Psoas muscle (tissue), 8 donors: ENCODE data around the gene POLR2H. TPM values are rescaled to one million over a fixed set of nuclear protein-coding genes. Genes with fewer than 3 reads are reported as not detected.

Source experiments
- ATAC-seq, 4 donors: fragments of 200-7000 bp; cut with Tn5 transposase; one replicate each; pipeline ENCODE4 v1.9.1; 2020; ENCODE audit warnings: moderate library complexity in 3 of 4, mild to moderate bottlenecking in 2 of 4
- DNase-seq, 2 donors: peaks; one replicate each; pipeline ENCODE4 v3.0.0-alpha.2; 2020
- H3K27ac ChIP-seq: fragments of 200-600 bp; one replicate; pipeline ENCODE4 v1.8.0; 2022
- H3K27me3 ChIP-seq, 3 donors: fragments of 200-600 bp in 1 of 3; one replicate each; pipeline versions ENCODE4 v1.6.1 to v1.8.0; 2013 to 2022; ENCODE audit warnings: low read length in 2 of 3, mild to moderate bottlenecking in 2 of 3, moderate library complexity in 1 of 3; ENCODE audit not compliant: insufficient read depth in 3 of 3
- H3K36me3 ChIP-seq, 2 donors: fragments of 200-600 bp in 1 of 2; one replicate each; pipeline versions ENCODE4 v1.6.1 to v1.8.0; 2013 to 2022; ENCODE audit warnings: low read depth in 1 of 2, mild to moderate bottlenecking in 1 of 2, moderate library complexity in 1 of 2; ENCODE audit not compliant: insufficient read depth in 1 of 2
- H3K4me1 ChIP-seq: fragments of 200-600 bp; one replicate; pipeline ENCODE4 v1.8.0; 2022
- H3K4me3 ChIP-seq: fragments of 200-600 bp; one replicate; pipeline ENCODE4 v1.8.0; 2022; ENCODE audit warnings: mild to moderate bottlenecking
- H3K9me3 ChIP-seq: fragments of 200-600 bp; one replicate; pipeline ENCODE4 v1.8.0; 2022
- CTCF ChIP-seq: fragments of 200-600 bp; IDR thresholded peaks from one replicate; pipeline ENCODE4 v1.8.0; 2022; ENCODE audit warnings: antibody characterized with exemption
- WGBS, 3 donors: extraction: QIAGEN DNeasy Blood & Tissue Kit; methylation state at CpG; one replicate each; pipeline versions ENCODE4 v1.1.6 to v1.1.7; 2013; 5-methylcytosine and 5-hydroxymethylcytosine counted together
- intact Hi-C, 2 donors: fragments of 100-400 bp; cut with DNase I; formaldehyde crosslinking; loops; one replicate each; pipeline versions ENCODE4 v1.11.0 to v1.14.2; 2022
- polyA plus RNA-seq, 3 donors: library from polyadenylated mRNA; stranded (reverse); fragments of 200-250 nt; gene quantifications; one replicate each; pipeline ENCODE4 v1.2.3, GENCODE V29; 2013
- total RNA-seq, 4 donors: library from RNA; stranded (reverse); fragmentation: NEBNext Ultra II Directional in 2 of 4; extraction: Animal tissue kit (Norgen Biotek cat#: 25700) in 2 of 4; gene quantifications; one replicate each; pipeline versions ENCODE4 v1.2.1 to v1.2.4, GENCODE V29; 2021 to 2023
- donor health status: healthy with polysubstance abuse.
- donor health status: DM: no; HTN: no; CAD: no; lungs with moderate emphysema.
- donor health status: Bipolar disorder and iron deficiency.
- donor health status: healthy.
- donor health status: DM: yes; HTN: yes; CAD: no.
- donor health status: DM: no; HTN: no; CAD: no.
- donor health status: DM: no; HTN: no; CAD: no.
- donor health status: DM: yes; HTN: yes; CAD: no.

The POLR2H gene
- total and polyA plus RNA-seq, 7 donors = 21.2 to 117 (median 33.2) TPM

GRCh38 chr3:184348057-184348382, 13.5 kb upstream of the POLR2H start:
- TF ChIP-seq CTCF = no peak
- no peaks in the 10 kb centered on the region for H3K9me3 ChIP-seq
- 67 to 79% (median 69%) methylated on average over 4 of the region's 4 CpGs for WGBS, 3 donors
- DNase-seq (no peak), ATAC-seq (no peak)
- H3K4me3 ChIP-seq = no peak overlapping the region
- peaks cover 2 to 22% of the 10 kb centered on the region in 2 donors for H3K36me3 ChIP-seq
- intact Hi-C loops = no loop called here
- no peak overlapping the region for H3K27ac ChIP-seq
- peaks cover 11% of the 10 kb centered on the region for H3K4me1 ChIP-seq
- H3K27me3 ChIP-seq = no peaks in the 10 kb centered on the region

- Histone ChIP-seq H3K27ac (no peak overlapping the region), H3K4me1 (peaks cover 11% of the 10 kb centered on the region), H3K9me3 (no peaks in the 10 kb centered on the region), H3K36me3 (peaks cover 0 to 7% of the 10 kb centered on the region in 2 donors), H3K27me3 (no peaks in the 10 kb centered on the region), H3K4me3 (no peak overlapping the region)
- WGBS, 3 donors = 79 to 82% (median 80%) methylated on average over 10 of the region's 10 CpGs
- DNase-seq (peak in 1 of 2 donors; percentile 30), ATAC-seq (no peak)
- intact Hi-C loops = no loop called here
- TF ChIP-seq CTCF = no peak
Observed at GRCh38 chr3:184349563-184350470, 11.7 kb upstream of the POLR2H start.

- no peak for TF ChIP-seq CTCF
- ATAC-seq (no peak), DNase-seq (peak in 1 of 2 donors; percentile 6)
- H3K27ac ChIP-seq = no peak overlapping the region
- H3K36me3 ChIP-seq = peaks cover 0 to 6% of the 10 kb centered on the region in 2 donors
- H3K9me3 ChIP-seq = no peaks in the 10 kb centered on the region
- no peaks in the 10 kb centered on the region for H3K27me3 ChIP-seq
- intact Hi-C loops = no loop called here
- WGBS, 3 donors = 92 to 96% (median 96%) methylated on average over 6 of the region's 6 CpGs
- H3K4me1 ChIP-seq = peaks cover 7% of the 10 kb centered on the region
- no peak overlapping the region for H3K4me3 ChIP-seq
Observed at GRCh38 chr3:184350618-184351017, 10.9 kb upstream of the POLR2H start.

GRCh38 chr3:184351511-184352148, 9.9 kb upstream of the POLR2H start:
- no peak overlapping the region for H3K27ac ChIP-seq
- WGBS, 3 donors = 54 to 59% (median 58%) methylated on average over 9 of the region's 9 CpGs
- H3K4me1 ChIP-seq = no peaks in the 10 kb centered on the region
- H3K36me3 ChIP-seq = peaks cover 0 to 7% of the 10 kb centered on the region in 2 donors
- no peaks in the 10 kb centered on the region for H3K9me3 ChIP-seq
- no peak for TF ChIP-seq CTCF
- no peaks in the 10 kb centered on the region for H3K27me3 ChIP-seq
- no peak overlapping the region for H3K4me3 ChIP-seq
- DNase-seq = peak in 1 of 2 donors; percentile 19
- no peak for ATAC-seq
- intact Hi-C loops = no loop called here
